Endothelial cell of umbilical vein (primary cell): ENCODE data around the gene SGCD. TPM values are rescaled to one million over a fixed set of nuclear protein-coding genes. Genes with fewer than 3 reads are reported as not detected.

Experiments used
- BruUV-seq: library from RNA; stranded (reverse); fragments of 400-500 nt; replicated peaks from 2 replicates; lab custom pipeline; 2021; lab: Mats Ljungman, UMichigan
- CTCF ChIA-PET: fragments of 300-600, 350-600 bp; sonication (Branson Sonifier 250); formaldehyde crosslinking; loops from one replicate; lab custom pipeline; 2021; ENCODE audit warnings: antibody characterized with exemption, inconsistent platforms; lab: Charles Lee
- POLR2A ChIA-PET: fragments of 300-600, 350-600 bp; sonication (Branson Sonifier 250); formaldehyde crosslinking; loops from one replicate; lab custom pipeline; 2021; ENCODE audit warnings: antibody characterized with exemption, inconsistent platforms; lab: Charles Lee
- DNase-seq: peaks from one replicate; pipeline ENCODE4 v3.0.0-alpha.2; 2011; ENCODE audit warnings: low read depth, low spot score
- FAIRE-seq: peaks from 2 replicates; lab custom pipeline; 2011; peaks lifted over from hg19 to GRCh38; lab: Jason Lieb, UNC
- H2AFZ ChIP-seq: 2 replicates; pipeline ENCODE4 v1.6.0; 2012; ENCODE audit warnings: low read depth, low read length, control low read depth, inconsistent platforms
- H3K27ac ChIP-seq: 2 replicates; pipeline ENCODE4 v1.5.1; 2011; ENCODE audit warnings: low read depth, mild to moderate bottlenecking, control low read depth, low read length, moderate library complexity; ENCODE audit not compliant: insufficient read depth
- H3K27me3 ChIP-seq, 2 experiments: 2 replicates each; pipeline versions ENCODE4 v1.6.0 to v1.6.1; 2011; ENCODE audit warnings: low read length in 2 of 2, mixed read lengths in 1 of 2; ENCODE audit not compliant: control insufficient read depth in 2 of 2, insufficient read depth in 2 of 2
- H3K36me3 ChIP-seq, 2 experiments: 2 replicates in 1 of 2; 3 replicates in 1 of 2; pipeline ENCODE4 v1.5.1; 2011; ENCODE audit warnings: low read length in 2 of 2, mild to moderate bottlenecking in 1 of 2, moderate library complexity in 1 of 2; ENCODE audit not compliant: control insufficient read depth in 2 of 2, insufficient read depth in 2 of 2; ENCODE audit errors: extremely low read depth in 1 of 2
- H3K4me1 ChIP-seq: 3 replicates; pipeline ENCODE4 v1.5.1; 2011; ENCODE audit warnings: mild to moderate bottlenecking, low read length; ENCODE audit not compliant: control insufficient read depth, insufficient read depth; ENCODE audit errors: extremely low read depth
- H3K4me2 ChIP-seq: 2 replicates; pipeline ENCODE4 v1.6.1; 2011; ENCODE audit warnings: low read length, control low read depth, mixed read lengths; ENCODE audit not compliant: insufficient read depth
- H3K4me3 ChIP-seq, 3 experiments: fragments of 200-600 bp in 1 of 3; sonication (generic), shearing (Covaris generic) in 1 of 3; replicated peaks in 1 of 3; 2 replicates each; pipeline ENCODE4 v1.5.1; 2011 to 2016; ENCODE audit warnings: control low read depth in 3 of 3, low read length in 3 of 3, mild to moderate bottlenecking in 2 of 3, inconsistent platforms in 1 of 3, low read depth in 1 of 3, moderate library complexity in 1 of 3; ENCODE audit not compliant: insufficient read depth in 1 of 3
- H3K79me2 ChIP-seq: 2 replicates; pipeline ENCODE4 v1.6.0; 2012; ENCODE audit warnings: low read length, inconsistent platforms; ENCODE audit not compliant: control insufficient read depth, insufficient read depth
- H3K9ac ChIP-seq: replicated peaks from 2 replicates; pipeline ENCODE3; 2011; ENCODE audit warnings: low read length, control low read depth; ENCODE audit not compliant: insufficient read depth; ENCODE audit errors: extremely low read depth
- H3K9me1 ChIP-seq: replicated peaks from 3 replicates; pipeline ENCODE4 v1.6.0; 2011; ENCODE audit warnings: mild to moderate bottlenecking, low read length; ENCODE audit not compliant: control insufficient read depth, insufficient read depth; ENCODE audit errors: extremely low read depth
- H3K9me3 ChIP-seq: replicated peaks from 2 replicates; pipeline ENCODE4 v1.5.1; 2012; ENCODE audit warnings: low read length, inconsistent platforms; ENCODE audit not compliant: control insufficient read depth, insufficient read depth
- H4K20me1 ChIP-seq: replicated peaks from 2 replicates; pipeline ENCODE3; 2011; ENCODE audit warnings: mild to moderate bottlenecking, low read length; ENCODE audit not compliant: control insufficient read depth, insufficient read depth; ENCODE audit errors: extremely low read depth
- CTCF ChIP-seq, 2 donors: IDR thresholded peaks; 1 replicate in 1 of 2; 2 replicates in 1 of 2; pipeline ENCODE4 v1.5.1; 2011; ENCODE audit warnings: low read length in 2 of 2, mild to moderate bottlenecking in 2 of 2, moderate library complexity in 2 of 2, control low read depth in 1 of 2, inconsistent platforms in 1 of 2, low read depth in 1 of 2; ENCODE audit not compliant: insufficient read depth in 1 of 2; ENCODE audit errors: extremely low read depth in 1 of 2
- EZH2 ChIP-seq: IDR thresholded peaks from 2 replicates; pipeline ENCODE4 v1.6.1; 2012; ENCODE audit warnings: borderline replicate concordance, low read depth, mild to moderate bottlenecking, moderate library complexity, low read length, inconsistent platforms; ENCODE audit not compliant: severe bottlenecking
- FOS ChIP-seq: IDR thresholded peaks from 2 replicates; pipeline ENCODE4 v1.6.1; 2011; ENCODE audit warnings: mild to moderate bottlenecking, low read length, moderate library complexity, borderline replicate concordance; ENCODE audit not compliant: insufficient read depth
- GATA2 ChIP-seq: IDR thresholded peaks from 2 replicates; pipeline ENCODE4 v1.7.0; 2011; ENCODE audit warnings: low read depth, mild to moderate bottlenecking, moderate library complexity, mixed read lengths, low read length; ENCODE audit not compliant: insufficient read length, insufficient read depth
- JUN ChIP-seq: IDR thresholded peaks from 2 replicates; pipeline ENCODE4 v1.6.1; 2011; ENCODE audit warnings: borderline replicate concordance, low read depth; ENCODE audit not compliant: insufficient read length, insufficient read depth
- MAX ChIP-seq: IDR thresholded peaks from 2 replicates; pipeline ENCODE4 v1.6.1; 2011; ENCODE audit not compliant: insufficient read depth, insufficient read length
- MYC ChIP-seq: IDR thresholded peaks from one replicate; pipeline ENCODE4 v1.6.1; 2011; ENCODE audit warnings: mild to moderate bottlenecking, low read depth, low read length
- POLR2A ChIP-seq: IDR thresholded peaks from 2 replicates; pipeline ENCODE4 v1.6.1; 2012; ENCODE audit warnings: low read depth, mild to moderate bottlenecking, control low read depth, low read length
- POLR2AphosphoS5 ChIP-seq: IDR thresholded peaks from 2 replicates; pipeline ENCODE4 v1.6.1; 2012; ENCODE audit warnings: low read depth, mild to moderate bottlenecking, control low read depth, low read length, moderate library complexity; ENCODE audit not compliant: insufficient read depth
- dilution Hi-C: fragments of 300-500 bp; cut with MboI; formaldehyde crosslinking; loops from one replicate; pipeline ENCODE4 v1.15.0; 2019; ENCODE audit warnings: low sequenced_read_pairs; ENCODE audit not compliant: extremely low pct_ligation_motif_present
- intact Hi-C: fragments of 100-400 bp; cut with micrococcal nuclease; formaldehyde crosslinking; loops from one replicate; pipeline ENCODE4 v1.10.0; 2022
- polyA plus RNA-seq, 4 experiments: library from polyadenylated mRNA; depleted of rRNA in 3 of 4; stranded (reverse) in 3 of 4; unstranded in 1 of 4; fragments of >200 nt; gene quantifications; 2 replicates each; pipeline versions ENCODE4 v1.2.1 to v1.2.3, GENCODE V29; 2011 to 2012; ENCODE audit warnings: missing spikeins in 1 of 4
- total RNA-seq: library from RNA; stranded (reverse); gene quantifications from 2 replicates; pipeline ENCODE4 v1.2.3, GENCODE V29; 2021

Gene SGCD
- total and polyA plus RNA-seq, 2 donors (not counting 3 experiments of a cell fraction or from before 2014, with no cell fraction given), result not detected

GRCh38 chr5:156543348-156544145 lies 216.6 kb downstream of the SGCD start:
- Histone ChIP-seq H3K27me3 (no peaks in the 10 kb centered on the region), H3K9me3 (peaks cover 4% of the 10 kb centered on the region), H3K9ac (no peak overlapping the region), H3K4me1 (no peaks in the 10 kb centered on the region), H3K9me1 (no peaks in the 10 kb centered on the region), H3K27ac (no peak overlapping the region), H4K20me1 (no peaks in the 10 kb centered on the region), H3K36me3 (no peaks in the 10 kb centered on the region), H3K4me2 (no peak overlapping the region), H3K4me3 (no peak overlapping the region), H3K79me2 (no peaks in the 10 kb centered on the region), H2AFZ (no peak overlapping the region)
- ChIA-PET POLR2A (no interaction called here), CTCF (no interaction called here)
- no peak for DNase-seq
- BruUV-seq, result no TSS peak
- TF ChIP-seq POLR2A, result no peak
- no peak for TF ChIP-seq MYC
- no peak for TF ChIP-seq JUN
- no peak for TF ChIP-seq EZH2
- intact Hi-C loops (no loop called here), dilution Hi-C loops (no loop called here)
- FAIRE-seq, result no peak

- Histone ChIP-seq H3K36me3 (no peaks in the 10 kb centered on the region), H4K20me1 (no peaks in the 10 kb centered on the region), H3K27ac (no peak overlapping the region), H3K79me2 (no peaks in the 10 kb centered on the region), H3K9ac (no peak overlapping the region), H3K9me1 (no peaks in the 10 kb centered on the region), H3K9me3 (peaks cover 4% of the 10 kb centered on the region), H3K4me2 (no peak overlapping the region), H3K27me3 (no peaks in the 10 kb centered on the region), H3K4me3 (no peak overlapping the region), H2AFZ (no peak overlapping the region), H3K4me1 (no peaks in the 10 kb centered on the region)
- FAIRE-seq (no peak), DNase-seq (no peak)
- ChIA-PET CTCF (no interaction called here), POLR2A (no interaction called here)
- dilution Hi-C loops, result no loop called here
- TF ChIP-seq EZH2 (no peak), POLR2A (no peak), MAX (no peak), FOS (no peak), GATA2 (no peak), CTCF (IDR thresholded peaks at IDR 0.05; ENCODE audit: extremely low read depth in 1 of 2, insufficient read depth in 1 of 2, low read depth in 1 of 2, low read length in 2 of 2) (no peak), POLR2AphosphoS5 (no peak), JUN (no peak), MYC (no peak)
- intact Hi-C loops, result no loop called here
- BruUV-seq, result no TSS peak
Observed at GRCh38 chr5:156552855-156553358, 225.9 kb downstream of the SGCD start.
